HepG2 (cell line): ENCODE results near the gene STARD10. TPM values are rescaled to one million over a fixed set of nuclear protein-coding genes. Genes with fewer than 3 reads are reported as not detected.

ENCODE experiments used
- ATAC-seq: fragments of 200-7000 bp; cut with Tn5 transposase; 3 replicates; pipeline ENCODE4 v1.9.1; 2020; ENCODE audit warnings: mild to moderate bottlenecking, moderate library complexity
- BruUV-seq: library from RNA; stranded (reverse); fragments of 400-500 nt; replicated peaks from 2 replicates; lab custom pipeline; 2021; lab: Mats Ljungman, UMichigan
- CTCF ChIA-PET: fragments of 300-600 bp; formaldehyde crosslinking; extraction: SDS; loops from one replicate; lab custom pipeline; 2021; ENCODE audit warnings: low total read pairs, inconsistent platforms, low intra/inter-chr PET ratio; lab: Yijun Ruan, JAX
- POLR2A ChIA-PET: fragments of 350-600 bp; sonication (Branson Sonifier 250); formaldehyde crosslinking; loops from one replicate; lab custom pipeline; 2020; ENCODE audit warnings: antibody characterized with exemption, inconsistent platforms; lab: Yijun Ruan, JAX
- DNase-seq: peaks from one replicate; pipeline ENCODE4 v3.0.0-alpha.2; 2015; ENCODE audit warnings: low spot score
- FAIRE-seq: peaks from 3 replicates; lab custom pipeline; 2011; peaks lifted over from hg19 to GRCh38; lab: Jason Lieb, UNC
- H2AFZ ChIP-seq: one replicate; pipeline ENCODE4 v1.6.1; 2011; ENCODE audit warnings: low read length, inconsistent platforms
- H3K27ac ChIP-seq: fragments of 300-600 bp; 3 replicates; pipeline ENCODE4 v1.8.0; 2011; ENCODE audit warnings: mixed run types, mild to moderate bottlenecking, mixed read lengths, low read length, inconsistent platforms; ENCODE audit not compliant: insufficient read depth; ENCODE audit errors: extremely low read length
- H3K27me3 ChIP-seq, 2 experiments: fragments of 200-600 bp in 1 of 2; 2 replicates in 1 of 2; 3 replicates in 1 of 2; pipeline versions ENCODE4 v1.6.0 to v1.8.0; 2011; ENCODE audit warnings: low read length in 2 of 2, mild to moderate bottlenecking in 2 of 2, moderate library complexity in 2 of 2, inconsistent platforms in 1 of 2; ENCODE audit not compliant: insufficient read depth in 2 of 2, control insufficient read depth in 1 of 2
- H3K36me3 ChIP-seq, 2 experiments: fragments of 200-600 bp in 1 of 2; replicated peaks in 1 of 2; 2 replicates in 1 of 2; 3 replicates in 1 of 2; pipeline versions ENCODE4 v1.5.1 to v1.8.0; 2011; ENCODE audit warnings: low read length in 2 of 2, inconsistent platforms in 1 of 2; ENCODE audit not compliant: insufficient read depth in 2 of 2, control insufficient read depth in 1 of 2
- H3K4me1 ChIP-seq: 2 replicates; pipeline ENCODE4 v1.5.1; 2012; ENCODE audit warnings: low read length, inconsistent platforms; ENCODE audit not compliant: insufficient read depth
- H3K4me2 ChIP-seq: 2 replicates; pipeline ENCODE4 v1.6.0; 2011; ENCODE audit warnings: low read depth, low read length, inconsistent platforms
- H3K4me3 ChIP-seq, 3 experiments: fragments of 200-600 bp in 1 of 3; sonication (generic), shearing (Covaris generic) in 1 of 3; replicated peaks in 1 of 3; 2 replicates each; pipeline ENCODE4 v1.5.1; 2011 to 2016; ENCODE audit warnings: low read length in 3 of 3, inconsistent platforms in 2 of 3, low read depth in 2 of 3, mild to moderate bottlenecking in 2 of 3, control low read depth in 1 of 3, mixed read lengths in 1 of 3; ENCODE audit not compliant: insufficient read depth in 1 of 3
- H3K79me2 ChIP-seq: one replicate; pipeline ENCODE4 v1.6.1; 2011; ENCODE audit warnings: low read length, inconsistent platforms; ENCODE audit not compliant: insufficient read depth
- H3K9ac ChIP-seq: 2 replicates; pipeline ENCODE4 v1.6.0; 2011; ENCODE audit warnings: mild to moderate bottlenecking, low read depth, low read length, inconsistent platforms; ENCODE audit not compliant: insufficient read depth
- H3K9me3 ChIP-seq: 2 replicates; pipeline ENCODE4 v1.5.1; 2012; ENCODE audit warnings: mild to moderate bottlenecking, low read length
- H4K20me1 ChIP-seq: 2 replicates; pipeline ENCODE4 v1.6.0; 2011; ENCODE audit warnings: inconsistent platforms, mild to moderate bottlenecking, low read length, moderate library complexity; ENCODE audit not compliant: insufficient read depth
- AGO1 ChIP-seq: fragments of 200-400 bp; formaldehyde crosslinking; IDR thresholded peaks from 2 replicates; pipeline ENCODE4 v1.6.1; 2017; ENCODE audit warnings: mild to moderate bottlenecking, low read depth, low read length, moderate library complexity; ENCODE audit not compliant: poor library complexity, severe bottlenecking
- DMAP1 ChIP-seq: IDR thresholded peaks from 2 replicates; pipeline ENCODE4 v1.6.1; 2016
- FOXK2 ChIP-seq: fragments of 450-650 bp; IDR thresholded peaks from 2 replicates; pipeline ENCODE4 v1.6.1; 2016
- HNRNPH1 ChIP-seq: fragments of 200-400 bp; formaldehyde crosslinking; optimal IDR thresholded peaks from 2 replicates; pipeline ENCODE3; 2017; ENCODE audit warnings: mild to moderate bottlenecking, low read depth, low read length
- JUND ChIP-seq: sonication (generic); formaldehyde crosslinking; IDR thresholded peaks from 2 replicates; pipeline ENCODE4 v1.8.0; 2022; ENCODE audit warnings: mild to moderate bottlenecking, missing genetic modification reagents
- NFKB2 ChIP-seq: sonication (generic); formaldehyde crosslinking; IDR thresholded peaks from 2 replicates; pipeline ENCODE4 v1.4.0; 2020; ENCODE audit warnings: missing genetic modification reagents, borderline replicate concordance
- PLRG1 ChIP-seq: fragments of 450-650 bp; conservative IDR thresholded peaks from 2 replicates; pipeline ENCODE4 v1.6.1; 2016
- TAF1 ChIP-seq: sonication (generic); formaldehyde crosslinking; IDR thresholded peaks from 2 replicates; pipeline ENCODE4 v1.4.0; 2020; ENCODE audit warnings: missing genetic modification reagents
- ZKSCAN8 ChIP-seq: IDR thresholded peaks from 2 replicates; pipeline ENCODE4 v1.6.1; 2016; ENCODE audit warnings: borderline replicate concordance, missing genetic modification reagents, missing compliant biosample characterization
- ZNF333 ChIP-seq: sonication (generic); formaldehyde crosslinking; IDR thresholded peaks from 2 replicates; pipeline ENCODE4 v1.4.0; 2020; ENCODE audit warnings: mild to moderate bottlenecking, missing genetic modification reagents, borderline replicate concordance
- ZNF354B ChIP-seq: sonication (generic); formaldehyde crosslinking; IDR thresholded peaks from 2 replicates; pipeline ENCODE4 v1.8.0; 2022; ENCODE audit warnings: mild to moderate bottlenecking, missing genetic modification reagents
- ZNF441 ChIP-seq: sonication (generic); formaldehyde crosslinking; IDR thresholded peaks from 2 replicates; pipeline ENCODE4 v1.7.0; 2021; ENCODE audit warnings: missing genetic modification reagents, borderline replicate concordance
- ZNF672 ChIP-seq: sonication (generic); formaldehyde crosslinking; IDR thresholded peaks from 2 replicates; pipeline ENCODE4 v1.8.1; 2022; ENCODE audit warnings: missing genetic modification reagents
- ZNF724P ChIP-seq: sonication (generic); formaldehyde crosslinking; IDR thresholded peaks from 2 replicates; pipeline ENCODE4 v1.8.0; 2022; ENCODE audit warnings: missing genetic modification reagents, borderline replicate concordance
- WGBS: methylation state at CpG from one replicate; pipeline ENCODE4 v1.1.6; 2017; ENCODE audit warnings: low lambda C conversion rate; 5-methylcytosine and 5-hydroxymethylcytosine counted together
- in situ Hi-C: cut with HindIII; loops from 2 replicates; pipeline ENCODE4 v1.10.0; 2017; ENCODE audit warnings: low pct_unique_long_range_greater_than_20kb; ENCODE audit not compliant: extremely low pct_ligation_motif_present
- intact Hi-C: fragments of 100-400 bp; cut with micrococcal nuclease; formaldehyde crosslinking; loops from one replicate; pipeline ENCODE4 v1.10.0; 2022; ENCODE audit not compliant: unreplicated experiment
- polyA plus RNA-seq, 8 experiments: library from polyadenylated mRNA; depleted of rRNA in 3 of 8; stranded (reverse) in 7 of 8; unstranded in 1 of 8; fragments of >200 nt; fragmentation: Illumina TruSeq in 4 of 8; extraction: Trizol in 4 of 8; gene quantifications; 2 replicates each; pipeline versions ENCODE4 v1.2.1 to v1.2.3, GENCODE V29; 2011 to 2016; ENCODE audit warnings: low read depth in 4 of 8, missing spikeins in 1 of 8, mixed read lengths in 1 of 8; ENCODE audit not compliant: insufficient read depth in 1 of 8
- total RNA-seq, 5 experiments: library from RNA; depleted of rRNA; stranded (reverse); fragments of >200 nt; fragmentation: Illumina TruSeq; extraction: Trizol; gene quantifications; 2 replicates each; pipeline ENCODE4 v1.2.3, GENCODE V29; 2016; ENCODE audit warnings: low read depth in 1 of 5
- TF ChIP-seq, protein P1 (sequence below): sonication (generic); formaldehyde crosslinking; IDR thresholded peaks from 2 replicates; pipeline ENCODE4 v1.8.0; 2022; ENCODE audit warnings: mild to moderate bottlenecking, missing genetic modification reagents; ENCODE audit not compliant: insufficient replicate concordance
- TF ChIP-seq, protein P2 (sequence below): sonication (generic); formaldehyde crosslinking; IDR thresholded peaks from 2 replicates; pipeline ENCODE4 v1.4.0; 2020; ENCODE audit warnings: mild to moderate bottlenecking, missing genetic modification reagents
- TF ChIP-seq, protein P3 (sequence below): sonication (generic); formaldehyde crosslinking; IDR thresholded peaks from 2 replicates; pipeline ENCODE4 v1.4.0; 2020; ENCODE audit warnings: missing genetic modification reagents

The STARD10 gene
- total and polyA plus RNA-seq, 2 of the 13 experiments (the other 11 are each of a cell fraction or from before 2014, with no cell fraction given), result 260 to 341 TPM

DNA sequence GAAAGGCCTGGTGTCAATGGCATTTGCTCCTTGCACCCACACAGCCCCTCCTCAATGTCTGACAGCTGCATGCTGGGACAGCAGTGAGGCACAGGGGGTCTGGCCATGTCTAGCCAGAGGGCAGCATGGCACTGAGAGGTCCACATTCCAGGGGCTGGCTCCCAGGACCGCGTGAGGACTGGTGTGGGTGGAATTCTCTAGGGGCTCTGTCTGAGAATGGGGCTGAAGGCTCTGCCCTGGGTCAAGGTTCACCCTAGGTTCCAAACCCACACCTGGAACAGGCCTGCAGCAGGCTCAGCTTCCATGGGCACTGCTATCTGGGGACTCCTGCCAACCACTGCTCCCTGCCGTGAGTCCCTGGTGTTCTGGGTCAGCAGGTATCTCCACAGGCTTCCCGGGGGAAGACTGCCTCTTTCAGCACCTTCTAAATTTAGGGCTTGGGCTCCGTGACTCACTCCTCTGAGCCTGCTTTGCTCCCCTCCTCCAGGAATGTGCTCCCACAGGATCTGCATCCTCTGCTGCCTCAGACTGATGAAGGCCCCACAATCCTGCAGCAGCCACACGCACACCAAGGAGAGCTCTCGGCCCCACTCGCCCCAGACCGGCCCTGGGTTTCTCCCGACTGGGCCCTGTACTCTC lies 4.2 kb downstream of the STARD10 start (continued):
- TF ChIP-seq, protein P1, sequence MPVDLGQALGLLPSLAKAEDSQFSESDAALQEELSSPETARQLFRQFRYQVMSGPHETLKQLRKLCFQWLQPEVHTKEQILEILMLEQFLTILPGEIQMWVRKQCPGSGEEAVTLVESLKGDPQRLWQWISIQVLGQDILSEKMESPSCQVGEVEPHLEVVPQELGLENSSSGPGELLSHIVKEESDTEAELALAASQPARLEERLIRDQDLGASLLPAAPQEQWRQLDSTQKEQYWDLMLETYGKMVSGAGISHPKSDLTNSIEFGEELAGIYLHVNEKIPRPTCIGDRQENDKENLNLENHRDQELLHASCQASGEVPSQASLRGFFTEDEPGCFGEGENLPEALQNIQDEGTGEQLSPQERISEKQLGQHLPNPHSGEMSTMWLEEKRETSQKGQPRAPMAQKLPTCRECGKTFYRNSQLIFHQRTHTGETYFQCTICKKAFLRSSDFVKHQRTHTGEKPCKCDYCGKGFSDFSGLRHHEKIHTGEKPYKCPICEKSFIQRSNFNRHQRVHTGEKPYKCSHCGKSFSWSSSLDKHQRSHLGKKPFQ (CRISPR knock-in tag), result no peak
- TF ChIP-seq ZNF672, result no peak

DNA sequence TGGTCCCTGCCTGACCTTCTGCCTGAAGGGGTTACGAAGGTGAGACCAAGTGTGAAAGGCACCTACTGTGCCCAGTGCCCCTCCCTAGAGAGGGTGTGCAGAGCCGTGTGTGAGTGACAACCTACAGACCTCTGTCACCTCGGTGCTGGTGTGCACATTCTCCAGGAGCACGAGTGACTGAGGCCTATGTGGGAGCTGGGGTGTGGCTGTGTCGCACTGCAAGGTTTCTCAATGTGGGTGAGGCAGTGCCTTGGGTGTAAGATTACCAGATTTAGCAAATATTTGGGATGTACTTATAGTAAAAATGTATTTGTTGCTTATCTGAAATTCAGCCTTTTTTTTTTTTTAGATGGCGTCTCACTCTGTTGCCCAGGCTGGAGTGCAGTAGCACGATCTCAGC lies 5.6 kb downstream of the STARD10 start:
- peak; percentile 8 for FAIRE-seq
- Histone ChIP-seq H3K36me3 (no peaks in the 10 kb centered on the region), H3K9ac (peak overlapping the region; percentile 53; the same call in 1 of the 2 replicates), H2AFZ (no peak overlapping the region), H3K4me2 (peak overlapping the region; percentile 85), H3K4me3 (peak overlapping the region in 1 of 3 experiments; percentile 57; a peak in 1 of 6 replicates), H4K20me1 (no peaks in the 10 kb centered on the region), H3K4me1 (peaks cover 95% of the 10 kb centered on the region), H3K27ac (peak overlapping the region; percentile 72), H3K9me3 (no peaks in the 10 kb centered on the region), H3K27me3 (no peaks in the 10 kb centered on the region), H3K79me2 (no peaks in the 10 kb centered on the region)
- no TSS peak for BruUV-seq
- in situ Hi-C loops (no loop called here), intact Hi-C loops (no loop called here)
- no peak for ATAC-seq
- POLR2A ChIA-PET, result interaction anchor here (1.5 to 3.1 kb wide), 4 partner anchors 10 to 38 kb away, joined by 3 to 50 read pairs (median 14); no protein-coding TSS in a partner anchor
- no peak for DNase-seq
- CTCF ChIA-PET, result interaction anchor here (1.6 kb wide), 1 partner anchor 63 kb away, joined by 3 read pairs; no protein-coding TSS in a partner anchor
- TF ChIP-seq TAF1, result no peak
- TF ChIP-seq, protein P2, sequence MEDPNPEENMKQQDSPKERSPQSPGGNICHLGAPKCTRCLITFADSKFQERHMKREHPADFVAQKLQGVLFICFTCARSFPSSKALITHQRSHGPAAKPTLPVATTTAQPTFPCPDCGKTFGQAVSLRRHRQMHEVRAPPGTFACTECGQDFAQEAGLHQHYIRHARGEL (CRISPR knock-in tag), result no peak
- no peak for TF ChIP-seq AGO1
- no peak for TF ChIP-seq FOXK2
- TF ChIP-seq ZNF333 (CRISPR knock-in tag), result no peak
- no peak for TF ChIP-seq JUND (CRISPR knock-in tag)
- no peak for TF ChIP-seq ZKSCAN8
- TF ChIP-seq PLRG1, result no peak
- no peak for TF ChIP-seq ZNF354B
- TF ChIP-seq NFKB2, result 0 out of 2 replicates have a peak, but pooled peaks have one; percentile 9
- TF ChIP-seq ZNF724P (CRISPR knock-in tag), result no peak
- no peak for TF ChIP-seq HNRNPH1
- no peak for TF ChIP-seq ZNF441 (CRISPR knock-in tag)
- TF ChIP-seq, protein P3, sequence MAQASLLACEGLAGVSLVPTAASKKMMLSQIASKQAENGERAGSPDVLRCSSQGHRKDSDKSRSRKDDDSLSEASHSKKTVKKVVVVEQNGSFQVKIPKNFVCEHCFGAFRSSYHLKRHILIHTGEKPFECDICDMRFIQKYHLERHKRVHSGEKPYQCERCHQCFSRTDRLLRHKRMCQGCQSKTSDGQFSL (CRISPR knock-in tag), result 0 out of 2 replicates have a peak, but pooled peaks have one; percentile 14
- no peak for TF ChIP-seq DMAP1 (CRISPR knock-in tag)
- WGBS, result 71% methylated on average over 6 of the region's 7 CpGs
